Testis (tissue), 2 donors: ENCODE results near the gene NIPAL4.

Experiments used
- CTCF ChIP-seq, 3 experiments: fragments of 450-650 bp in 2 of 3; fragments of 200-600 bp in 1 of 3; sonication (generic) in 1 of 3; IDR thresholded peaks; one replicate each; pipeline ENCODE4 v1.5.1; 2016 to 2019; ENCODE audit warnings: antibody characterized with exemption in 3 of 3, mild to moderate bottlenecking in 2 of 3, moderate library complexity in 1 of 3
- POLR2A ChIP-seq: fragments of 450-650 bp; IDR thresholded peaks from one replicate; pipeline ENCODE4 v1.6.1; 2017; ENCODE audit warnings: antibody characterized with exemption, mild to moderate bottlenecking, moderate library complexity

- TF ChIP-seq POLR2A (no peak), CTCF (IDR thresholded peaks at IDR 0.05) (no peak)
Measured at GRCh38 chr5:157457391-157457790, 2.6 kb upstream of the NIPAL4 start.
